Measurements from ENCODE around the gene BARHL2.

DNA sequence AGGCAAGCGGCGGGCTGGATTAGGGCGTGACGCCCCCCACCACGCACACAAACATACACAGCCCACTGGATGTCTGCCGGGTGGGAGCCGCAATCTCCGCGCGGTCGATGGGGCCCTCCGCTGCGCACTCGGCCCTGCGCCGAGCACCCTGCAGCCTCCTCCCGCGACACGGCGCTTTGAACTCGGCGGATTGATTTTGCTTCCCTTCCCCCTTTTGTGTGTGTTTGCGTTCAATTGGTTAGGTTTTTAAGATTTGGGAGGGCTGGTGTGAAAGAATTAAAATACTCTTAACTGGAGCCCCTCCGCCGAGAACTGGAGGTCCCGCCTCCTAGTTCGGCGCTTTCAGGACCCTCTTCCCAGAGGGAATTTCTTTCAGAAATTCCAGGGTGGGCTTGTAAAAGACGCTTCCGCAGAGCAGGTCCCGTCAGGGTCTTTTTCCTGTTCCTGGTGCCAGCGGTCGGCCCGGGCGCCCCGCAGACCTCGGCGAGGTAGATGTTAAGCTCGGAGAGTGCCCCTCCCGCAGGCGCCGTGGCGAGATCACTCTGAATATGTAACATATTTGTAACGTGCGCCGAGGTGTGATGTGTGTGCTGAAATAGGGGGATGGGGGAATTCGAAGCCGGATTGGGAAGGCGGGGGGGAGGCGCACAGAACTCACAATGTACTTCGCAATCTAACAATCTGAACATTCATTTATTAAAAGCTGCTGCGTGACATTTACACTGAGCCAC, 8.0 kb upstream of the BARHL2 start:
- TF ChIP-seq POLR2A (IDR thresholded peaks at IDR 0.05) = no peak
- TF ChIP-seq, protein P1, sequence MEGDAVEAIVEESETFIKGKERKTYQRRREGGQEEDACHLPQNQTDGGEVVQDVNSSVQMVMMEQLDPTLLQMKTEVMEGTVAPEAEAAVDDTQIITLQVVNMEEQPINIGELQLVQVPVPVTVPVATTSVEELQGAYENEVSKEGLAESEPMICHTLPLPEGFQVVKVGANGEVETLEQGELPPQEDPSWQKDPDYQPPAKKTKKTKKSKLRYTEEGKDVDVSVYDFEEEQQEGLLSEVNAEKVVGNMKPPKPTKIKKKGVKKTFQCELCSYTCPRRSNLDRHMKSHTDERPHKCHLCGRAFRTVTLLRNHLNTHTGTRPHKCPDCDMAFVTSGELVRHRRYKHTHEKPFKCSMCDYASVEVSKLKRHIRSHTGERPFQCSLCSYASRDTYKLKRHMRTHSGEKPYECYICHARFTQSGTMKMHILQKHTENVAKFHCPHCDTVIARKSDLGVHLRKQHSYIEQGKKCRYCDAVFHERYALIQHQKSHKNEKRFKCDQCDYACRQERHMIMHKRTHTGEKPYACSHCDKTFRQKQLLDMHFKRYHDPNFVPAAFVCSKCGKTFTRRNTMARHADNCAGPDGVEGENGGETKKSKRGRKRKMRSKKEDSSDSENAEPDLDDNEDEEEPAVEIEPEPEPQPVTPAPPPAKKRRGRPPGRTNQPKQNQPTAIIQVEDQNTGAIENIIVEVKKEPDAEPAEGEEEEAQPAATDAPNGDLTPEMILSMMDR (IDR thresholded peaks at IDR 0.05) = no peak
